Measurements from ENCODE around the gene OGDH. TPM values are rescaled to one million over a fixed set of nuclear protein-coding genes. Genes with fewer than 3 reads are reported as not detected.

Gene OGDH
- total RNA-seq, 2 experiments from 2014 or later: 113 to 114 TPM

DNA sequence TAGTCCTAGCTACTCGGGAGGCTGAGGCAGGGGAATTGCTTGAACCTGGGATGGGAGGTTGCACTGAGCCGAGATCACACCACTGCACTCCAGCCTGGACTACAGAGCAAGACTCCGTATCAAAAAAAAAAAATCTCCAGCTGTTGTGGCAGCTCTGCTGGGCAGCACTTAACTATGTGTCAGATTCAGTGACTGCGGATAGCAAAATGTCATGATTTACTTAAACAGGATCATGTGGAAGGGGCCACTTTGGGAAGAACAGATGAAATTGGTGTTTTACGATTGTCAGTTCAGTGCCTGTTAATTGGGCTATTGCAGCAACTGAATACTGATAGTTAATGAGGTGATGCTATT, 15.3 kb downstream of the OGDH start:
- Mint-ChIP-seq H3K36me3 (ENCODE audit: low read depth) (peaks cover 60% of the 10 kb centered on the region), H3K27ac (no peak overlapping the region), H3K4me3 (no peak overlapping the region), H3K9me3 (ENCODE audit: insufficient read depth) (no peaks in the 10 kb centered on the region), H3K27me3 (ENCODE audit: low read depth) (no peaks in the 10 kb centered on the region), H3K4me1 (ENCODE audit: low read depth) (peaks cover 94% of the 10 kb centered on the region)
- CTCF ChIA-PET: interaction anchor here (1.4 kb wide), 1 partner anchor 16 kb away, joined by 3 read pairs; no protein-coding TSS in a partner anchor
- DNase-seq: no peak
- POLR2A ChIA-PET: interaction anchor here (0.9 to 3.6 kb wide), 3 partner anchors 10 to 15 kb away, joined by 3 to 9 read pairs (median 4); partner anchors contain the start of gene OGDH
- ATAC-seq: no peak

- peak overlapping the region; percentile 82 for H3K27ac Mint-ChIP-seq
- POLR2A ChIA-PET: interaction anchor here (0.5 to 5.0 kb wide), 6 partner anchors 9 to 131 kb away, joined by 3 to 33 read pairs (median 4); partner anchors contain the start of gene OGDH
- DNase-seq (peak; percentile 51), ATAC-seq (peak; percentile 75)
- no peaks in the 10 kb centered on the region for H3K27me3 Mint-ChIP-seq (ENCODE audit: low read depth)
- CTCF ChIA-PET: interaction anchor here (1.0 to 1.8 kb wide), 5 partner anchors 9 to 128 kb away, joined by 3 to 8 read pairs (median 5); partner anchors contain the start of gene OGDH
- H3K4me3 Mint-ChIP-seq: peak overlapping the region; percentile 19
- peaks cover 87% of the 10 kb centered on the region for H3K4me1 Mint-ChIP-seq (ENCODE audit: low read depth)
- H3K36me3 Mint-ChIP-seq (ENCODE audit: low read depth): peaks cover 61% of the 10 kb centered on the region
- no peaks in the 10 kb centered on the region for H3K9me3 Mint-ChIP-seq (ENCODE audit: insufficient read depth)
Observed at GRCh38 chr7:44622342-44623151, 16.1 kb downstream of the OGDH start.

DNA sequence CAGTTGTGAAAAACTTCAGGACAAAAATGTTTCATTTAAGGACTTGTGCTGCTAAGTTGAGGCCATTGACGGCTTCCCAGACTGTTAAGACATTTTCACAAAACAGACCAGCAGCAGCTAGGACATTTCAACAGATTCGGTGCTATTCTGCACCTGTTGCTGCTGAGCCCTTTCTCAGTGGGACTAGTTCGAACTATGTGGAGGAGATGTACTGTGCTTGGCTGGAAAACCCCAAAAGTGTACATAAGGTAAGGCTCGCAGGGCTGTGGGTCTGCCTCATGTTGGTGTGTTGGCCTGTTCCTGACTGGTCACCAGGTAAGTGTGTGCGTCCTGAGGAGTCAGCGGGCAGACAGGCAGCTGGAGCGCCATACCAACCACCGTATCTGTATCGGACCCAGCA, 17.9 kb downstream of the OGDH start:
- ChIA-PET POLR2A (interaction anchor here (0.6 to 5.0 kb wide), 8 partner anchors 10 to 304 kb away, joined by 3 to 33 read pairs (median 5); partner anchors contain the start of gene OGDH), CTCF (interaction anchor here (1.2 to 2.0 kb wide), 3 partner anchors 10 to 18 kb away, joined by 4 to 9 read pairs (median 7); partner anchors contain the start of gene OGDH)
- Mint-ChIP-seq H3K27ac (peak overlapping the region; percentile 81), H3K27me3 (ENCODE audit: low read depth) (no peaks in the 10 kb centered on the region), H3K4me1 (ENCODE audit: low read depth) (peaks cover 75% of the 10 kb centered on the region), H3K9me3 (ENCODE audit: insufficient read depth) (no peaks in the 10 kb centered on the region), H3K4me3 (no peak overlapping the region), H3K36me3 (ENCODE audit: low read depth) (peaks cover 56% of the 10 kb centered on the region)
- no peak for DNase-seq
- ATAC-seq: no peak

GRCh38 chr7:44625526-44626471, 19.4 kb downstream of the OGDH start:
- Mint-ChIP-seq H3K4me3 (no peak overlapping the region), H3K27ac (peak overlapping the region; percentile 63), H3K27me3 (ENCODE audit: low read depth) (no peaks in the 10 kb centered on the region), H3K36me3 (ENCODE audit: low read depth) (peaks cover 68% of the 10 kb centered on the region), H3K9me3 (ENCODE audit: insufficient read depth) (no peaks in the 10 kb centered on the region), H3K4me1 (ENCODE audit: low read depth) (peaks cover 73% of the 10 kb centered on the region)
- ChIA-PET CTCF (interaction anchor here (1.5 to 4.7 kb wide), 4 partner anchors 8 to 231 kb away, joined by 7 to 27 read pairs (median 8); no protein-coding TSS in a partner anchor), POLR2A (interaction anchor here (0.6 to 5.0 kb wide), 3 partner anchors 11 to 19 kb away, joined by 3 to 33 read pairs (median 19); partner anchors contain the start of gene OGDH)
- DNase-seq: no peak
- ATAC-seq: no peak

- Mint-ChIP-seq H3K27ac (no peak overlapping the region), H3K4me3 (no peak overlapping the region), H3K36me3 (ENCODE audit: low read depth) (peaks cover 70% of the 10 kb centered on the region), H3K4me1 (ENCODE audit: low read depth) (peaks cover 73% of the 10 kb centered on the region), H3K9me3 (ENCODE audit: insufficient read depth) (no peaks in the 10 kb centered on the region), H3K27me3 (ENCODE audit: low read depth) (no peaks in the 10 kb centered on the region)
- ATAC-seq: no peak
- DNase-seq: no peak
- ChIA-PET POLR2A (interaction anchor here (0.6 to 5.0 kb wide), 3 partner anchors 10 to 20 kb away, joined by 3 to 33 read pairs (median 19); partner anchors contain the start of gene OGDH), CTCF (interaction anchor here (1.5 to 4.7 kb wide), 2 partner anchors 10 to 12 kb away, joined by 7 to 27 read pairs; no protein-coding TSS in a partner anchor)
Observed at GRCh38 chr7:44626620-44627019, 20.2 kb downstream of the OGDH start.

GRCh38 chr7:44629829-44630522, 23.5 kb downstream of the OGDH start:
- peaks cover 65% of the 10 kb centered on the region for H3K36me3 Mint-ChIP-seq (ENCODE audit: low read depth)

GRCh38 chr7:44630792-44631457, 24.5 kb downstream of the OGDH start:
- Mint-ChIP-seq H3K27me3 (ENCODE audit: low read depth) (no peaks in the 10 kb centered on the region), H3K36me3 (ENCODE audit: low read depth) (peaks cover 60% of the 10 kb centered on the region), H3K27ac (peak overlapping the region; percentile 89), H3K4me3 (peak overlapping the region; percentile 38), H3K9me3 (ENCODE audit: insufficient read depth) (no peaks in the 10 kb centered on the region), H3K4me1 (ENCODE audit: low read depth) (peaks cover 76% of the 10 kb centered on the region)
- DNase-seq: no peak
- no peak for ATAC-seq
- ChIA-PET POLR2A (interaction anchor here (0.8 to 2.1 kb wide), 5 partner anchors 9 to 254 kb away, joined by 3 to 16 read pairs (median 5); partner anchors contain the start of genes H2AZ2, OGDH and PURB), CTCF (interaction anchor here (0.9 to 2.0 kb wide), 5 partner anchors 8 to 226 kb away, joined by 3 to 8 read pairs (median 5); partner anchors contain the start of gene OGDH)

More at GRCh38 chr7:44629829-44630522, 23.5 kb downstream of the OGDH start:
- Mint-ChIP-seq H3K27ac (peak overlapping the region; percentile 89), H3K27me3 (ENCODE audit: low read depth) (no peaks in the 10 kb centered on the region), H3K9me3 (ENCODE audit: insufficient read depth) (no peaks in the 10 kb centered on the region), H3K4me1 (ENCODE audit: low read depth) (peaks cover 73% of the 10 kb centered on the region), H3K4me3 (no peak overlapping the region)
- DNase-seq (no peak), ATAC-seq (no peak)
- CTCF ChIA-PET: interaction anchor here (0.5 kb wide), 1 partner anchor 103 kb away, joined by 3 read pairs; no protein-coding TSS in a partner anchor
- POLR2A ChIA-PET: interaction anchor here (1.2 to 2.1 kb wide), 4 partner anchors 8 to 23 kb away, joined by 4 to 16 read pairs (median 8); partner anchors contain the start of gene OGDH

DNA sequence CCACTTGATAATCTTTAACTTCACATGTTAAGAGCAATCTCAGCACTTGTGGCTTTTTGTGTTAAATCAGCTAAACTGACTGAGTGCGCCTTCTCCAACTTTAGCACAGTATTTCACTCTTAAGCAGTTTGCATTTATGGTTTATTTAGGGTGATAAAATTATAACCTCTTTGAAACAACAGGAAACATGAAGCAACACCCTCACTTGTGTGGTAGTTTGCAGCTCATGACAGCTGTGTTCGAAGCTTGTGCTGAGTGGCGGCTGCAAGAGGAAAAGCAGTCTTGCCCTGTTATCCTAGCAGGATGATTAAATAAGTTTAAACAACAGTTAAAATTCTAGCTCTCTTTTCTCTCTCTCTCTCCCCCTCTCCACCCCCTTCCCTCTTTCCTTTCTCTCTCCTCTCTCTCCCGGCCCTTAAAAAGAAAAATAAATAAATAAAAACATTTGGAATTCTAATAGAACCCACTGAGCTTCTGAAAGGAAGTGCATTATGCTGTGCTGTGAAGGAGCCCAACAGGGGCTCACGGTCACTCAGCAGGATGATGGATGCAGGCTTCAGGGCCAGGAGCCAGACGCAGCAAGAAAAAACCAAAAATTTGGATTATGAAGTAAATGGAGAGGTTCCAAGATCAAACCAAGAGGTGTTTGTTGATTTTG, 25.2 kb downstream of the OGDH start:
- Mint-ChIP-seq H3K27ac (peak overlapping the region; percentile 89), H3K36me3 (ENCODE audit: low read depth) (peaks cover 60% of the 10 kb centered on the region), H3K9me3 (ENCODE audit: insufficient read depth) (no peaks in the 10 kb centered on the region), H3K4me1 (ENCODE audit: low read depth) (peaks cover 76% of the 10 kb centered on the region), H3K4me3 (peak overlapping the region; percentile 38), H3K27me3 (ENCODE audit: low read depth) (no peaks in the 10 kb centered on the region)
- ATAC-seq (peak; percentile 13), DNase-seq (peak; percentile 48)
- CTCF ChIA-PET: interaction anchor here (0.9 to 2.0 kb wide), 6 partner anchors 9 to 226 kb away, joined by 3 to 8 read pairs (median 4); partner anchors contain the start of gene OGDH
- POLR2A ChIA-PET: interaction anchor here (0.7 to 2.1 kb wide), 7 partner anchors 8 to 254 kb away, joined by 3 to 16 read pairs (median 5); partner anchors contain the start of genes H2AZ2, OGDH and PURB

DNA sequence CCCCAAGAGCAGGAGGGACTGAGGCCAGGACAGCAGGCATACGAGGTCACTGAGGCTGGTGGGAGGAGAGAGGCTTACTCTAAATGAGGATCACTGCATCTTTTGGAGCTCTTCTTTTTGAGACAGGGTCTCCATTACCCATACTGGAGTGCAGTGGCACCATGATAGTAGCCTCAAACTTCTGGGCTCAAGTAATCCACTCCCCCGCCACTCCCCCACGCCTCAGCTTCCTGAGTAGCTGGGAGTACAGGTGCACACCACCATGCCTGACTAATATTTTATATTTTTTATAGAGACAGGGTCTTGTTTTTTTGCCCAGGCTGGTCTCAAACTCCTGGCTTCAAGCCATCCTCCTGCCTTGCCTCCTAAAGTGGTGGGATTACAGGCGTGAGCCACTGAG, 25.8 kb downstream of the OGDH start:
- peaks cover 80% of the 10 kb centered on the region for H3K4me1 Mint-ChIP-seq (ENCODE audit: low read depth)
- no peaks in the 10 kb centered on the region for H3K27me3 Mint-ChIP-seq (ENCODE audit: low read depth)
- ChIA-PET POLR2A (interaction anchor here (0.7 to 8.3 kb wide), 4 partner anchors 10 to 25 kb away, joined by 3 to 107 read pairs (median 11); partner anchors contain the start of gene OGDH), CTCF (interaction anchor here (1.0 to 2.0 kb wide), 3 partner anchors 10 to 117 kb away, joined by 3 to 8 read pairs (median 5); partner anchors contain the start of gene OGDH)
- DNase-seq (no peak), ATAC-seq (no peak)
- H3K27ac Mint-ChIP-seq: peak overlapping the region; percentile 89
- H3K36me3 Mint-ChIP-seq (ENCODE audit: low read depth): peaks cover 61% of the 10 kb centered on the region
- H3K4me3 Mint-ChIP-seq: no peak overlapping the region
- H3K9me3 Mint-ChIP-seq (ENCODE audit: insufficient read depth): no peaks in the 10 kb centered on the region
